Endodermal cell (in vitro differentiated cells): Measurements from ENCODE around the gene HTR2C. TPM values are rescaled to one million over a fixed set of nuclear protein-coding genes. Genes with fewer than 3 reads are reported as not detected.
"Not testable (repeated sequence)": the region's sequence is repeated elsewhere in the genome, so short reads cannot be mapped to it uniquely, and the experiment has no call there.

Experiments
- DNase-seq: peaks from one replicate; pipeline ENCODE4 v3.0.0-alpha.2; 2017
- H3K27ac ChIP-seq: 2 replicates; pipeline ENCODE4 v1.5.1; 2013; ENCODE audit warnings: mild to moderate bottlenecking, low read depth, low read length, moderate library complexity
- H3K27me3 ChIP-seq: 2 replicates; pipeline ENCODE4 v1.6.1; 2013; ENCODE audit warnings: mild to moderate bottlenecking, low read length, moderate library complexity; ENCODE audit not compliant: insufficient read depth, control insufficient read depth, poor library complexity, severe bottlenecking
- H3K36me3 ChIP-seq: 2 replicates; pipeline ENCODE4 v1.7.0; 2013; ENCODE audit warnings: mild to moderate bottlenecking, low read length, moderate library complexity; ENCODE audit not compliant: control insufficient read depth, insufficient read depth
- H3K4me1 ChIP-seq: one replicate; pipeline ENCODE4 v1.7.0; 2013; ENCODE audit warnings: low read length; ENCODE audit not compliant: control insufficient read depth, insufficient read depth
- H3K4me3 ChIP-seq: 2 replicates; pipeline ENCODE4 v1.5.1; 2013; ENCODE audit warnings: mild to moderate bottlenecking, low read length, moderate library complexity
- H3K9ac ChIP-seq: 2 replicates; pipeline ENCODE4 v1.6.1; 2013; ENCODE audit warnings: mild to moderate bottlenecking, low read length, moderate library complexity; ENCODE audit not compliant: poor library complexity, severe bottlenecking; ENCODE audit errors: extremely low read depth
- H3K9me3 ChIP-seq: 2 replicates; pipeline ENCODE4 v1.6.1; 2013; ENCODE audit warnings: mild to moderate bottlenecking, low read length, moderate library complexity; ENCODE audit not compliant: control insufficient read depth
- H3K27ac Mint-ChIP-seq: 2 replicates; pipeline ENCODE4 v1.8.0; 2020; ENCODE audit warnings: mixed read lengths
- H3K27me3 Mint-ChIP-seq: 2 replicates; pipeline ENCODE4 v1.8.0; 2021; ENCODE audit warnings: mild to moderate bottlenecking, mixed read lengths; ENCODE audit not compliant: insufficient read depth
- H3K36me3 Mint-ChIP-seq: 2 replicates; pipeline ENCODE4 v1.8.0; 2020; ENCODE audit warnings: low read depth, mixed read lengths
- H3K4me1 Mint-ChIP-seq: 2 replicates; pipeline ENCODE4 v1.8.0; 2020; ENCODE audit warnings: mixed read lengths
- H3K4me3 Mint-ChIP-seq: 2 replicates; pipeline ENCODE4 v1.8.0; 2020; ENCODE audit warnings: mild to moderate bottlenecking, moderate library complexity, mixed read lengths
- H3K9me3 Mint-ChIP-seq: 2 replicates; pipeline ENCODE4 v1.8.0; 2020; ENCODE audit warnings: mild to moderate bottlenecking, mixed read lengths
- CTCF ChIP-seq: fragments of 200-600 bp; sonication (generic); conservative IDR thresholded peaks from 2 replicates; pipeline ENCODE4 v1.5.0; 2021; ENCODE audit warnings: antibody characterized with exemption, mild to moderate bottlenecking
- WGBS, 2 experiments: methylation state at CpG; one replicate each; pipeline versions ENCODE4 v1.1.5 to v1.1.7; 2013; ENCODE audit warnings: missing lambda C conversion rate in 2 of 2, mixed read lengths in 1 of 2; ENCODE audit not compliant: insufficient coverage in 1 of 2, insufficient read length in 1 of 2; 5-methylcytosine and 5-hydroxymethylcytosine counted together
- total RNA-seq, 2 donors: library from RNA; stranded (reverse); fragmentation: NEBNext Ultra II Directional in 1 of 2; extraction: Animal tissue kit (Norgen Biotek cat#: 25700) in 1 of 2; gene quantifications; 2 replicates in 1 of 2; 3 replicates in 1 of 2; pipeline ENCODE4 v1.2.1, GENCODE V29; 2021

HTR2C gene
- total RNA-seq, 2 donors from 2014 or later, result 0.90 TPM; not detected in 1

DNA sequence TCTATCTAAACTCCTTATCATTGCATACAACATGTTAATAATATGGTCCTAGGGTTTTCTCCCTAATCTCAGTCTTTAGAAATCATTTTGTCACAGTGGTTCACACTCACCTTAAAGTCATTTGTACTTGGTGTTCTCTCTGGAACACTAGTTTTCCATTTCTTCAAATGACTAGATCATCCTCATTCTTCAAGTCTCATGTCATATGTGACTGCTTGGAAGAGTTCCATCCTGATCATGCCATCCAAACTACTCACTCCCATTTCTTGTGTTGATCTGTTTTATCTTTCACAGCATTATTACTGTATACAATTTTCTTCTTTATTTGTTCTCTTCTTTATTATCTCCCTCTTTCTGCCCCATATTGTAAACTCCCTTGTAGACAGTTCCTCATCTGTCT lies 66.5 kb downstream of the HTR2C start:
- Mint-ChIP-seq H3K36me3 (no peaks in the 10 kb centered on the region), H3K9me3 (no peaks in the 10 kb centered on the region), H3K4me1 (no peaks in the 10 kb centered on the region), H3K27me3 (no peaks in the 10 kb centered on the region), H3K4me3 (no peak overlapping the region), H3K27ac (no peak overlapping the region)
- Histone ChIP-seq H3K27me3 (no peaks in the 10 kb centered on the region), H3K27ac (no peak overlapping the region), H3K9ac (no peak overlapping the region), H3K4me3 (no peak overlapping the region), H3K9me3 (no peaks in the 10 kb centered on the region), H3K36me3 (no peaks in the 10 kb centered on the region), H3K4me1 (no peaks in the 10 kb centered on the region)
- no peak for TF ChIP-seq CTCF
- DNase-seq, result no peak

GRCh38 chrX:114675365-114675764 lies 91.5 kb downstream of the HTR2C start:
- no peaks in the 10 kb centered on the region for H3K36me3 Mint-ChIP-seq

DNA sequence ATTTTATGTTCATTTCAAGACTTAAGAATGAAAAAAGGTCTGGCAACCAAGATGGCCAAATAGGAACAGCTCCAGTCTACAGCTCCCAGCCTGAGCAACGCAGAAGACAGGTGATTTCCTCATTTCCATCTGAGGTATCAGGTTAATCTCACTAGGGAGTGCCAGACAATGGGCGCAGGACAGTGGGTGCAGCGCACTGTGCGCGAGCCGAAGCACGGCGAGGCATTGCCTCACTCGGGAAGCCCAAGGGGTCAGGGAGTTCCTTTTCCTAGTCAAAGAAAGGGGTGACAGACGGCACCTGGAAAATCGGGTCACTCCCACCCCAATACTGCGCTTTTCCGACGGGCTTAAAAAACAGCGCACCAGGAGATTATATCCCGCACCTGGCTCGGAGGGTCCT lies 116.6 kb downstream of the HTR2C start:
- not testable (repeated sequence) for H3K4me3 ChIP-seq, H3K9me3 Mint-ChIP-seq, H3K4me1 Mint-ChIP-seq, H3K27ac ChIP-seq, H3K9me3 ChIP-seq, H3K27ac Mint-ChIP-seq, DNase-seq, H3K9ac ChIP-seq, H3K27me3 Mint-ChIP-seq, H3K4me3 Mint-ChIP-seq, H3K27me3 ChIP-seq, H3K4me1 ChIP-seq, H3K36me3 ChIP-seq, H3K36me3 Mint-ChIP-seq
- WGBS, 2 experiments, result 0 to 80% methylated on average over 1 to 11 of the region's 17 CpGs

More at GRCh38 chrX:114675365-114675764, 91.5 kb downstream of the HTR2C start:
- 100% methylated on average over 2 of the region's 2 CpGs; no CpG with 5 or more reads in 1 of the 2 experiments for WGBS, 2 experiments
- Histone ChIP-seq H3K9me3 (no peaks in the 10 kb centered on the region), H3K36me3 (no peaks in the 10 kb centered on the region), H3K27me3 (no peaks in the 10 kb centered on the region), H3K27ac (no peak overlapping the region), H3K4me1 (no peaks in the 10 kb centered on the region), H3K4me3 (no peak overlapping the region), H3K9ac (no peak overlapping the region)
- H3K27me3 Mint-ChIP-seq, result no peaks in the 10 kb centered on the region
- H3K4me3 Mint-ChIP-seq, result no peak overlapping the region
- peaks cover 8% of the 10 kb centered on the region for H3K4me1 Mint-ChIP-seq
- no peak overlapping the region for H3K27ac Mint-ChIP-seq
- TF ChIP-seq CTCF, result no peak
- DNase-seq, result no peak
- H3K9me3 Mint-ChIP-seq, result no peaks in the 10 kb centered on the region

- H3K4me1 ChIP-seq, result no peaks in the 10 kb centered on the region
- Mint-ChIP-seq H3K9me3 (no peaks in the 10 kb centered on the region), H3K27me3 (peaks cover 2% of the 10 kb centered on the region), H3K36me3 (no peaks in the 10 kb centered on the region), H3K4me1 (peaks cover 3% of the 10 kb centered on the region), H3K27ac (no peak overlapping the region), H3K4me3 (no peak overlapping the region)
- no peaks in the 10 kb centered on the region for H3K36me3 ChIP-seq
- H3K9ac ChIP-seq, result no peak overlapping the region
- 80 to 83% methylated on average over 1 of the region's 1 CpG for WGBS, 2 experiments
- H3K27me3 ChIP-seq, result no peaks in the 10 kb centered on the region
- H3K4me3 ChIP-seq, result no peak overlapping the region
- H3K9me3 ChIP-seq, result no peaks in the 10 kb centered on the region
- no peak for TF ChIP-seq CTCF
- no peak for DNase-seq
- H3K27ac ChIP-seq, result no peak overlapping the region
Observed at GRCh38 chrX:114709406-114709805, 125.5 kb downstream of the HTR2C start.
